ENCODE data around the gene CLN6. TPM values are rescaled to one million over a fixed set of nuclear protein-coding genes. Genes with fewer than 3 reads are reported as not detected.
"Not testable (repeated sequence)": the region's sequence is repeated elsewhere in the genome, so short reads cannot be mapped to it uniquely, and the experiment has no call there.

The CLN6 gene
- total RNA-seq, 1 donor from 2014 or later, result 13.2 TPM

GRCh38 chr15:68256675-68257450, 27.3 kb upstream of the CLN6 start:
- DNase-seq (ENCODE audit: low read depth, low spot score), result no peak

DNA sequence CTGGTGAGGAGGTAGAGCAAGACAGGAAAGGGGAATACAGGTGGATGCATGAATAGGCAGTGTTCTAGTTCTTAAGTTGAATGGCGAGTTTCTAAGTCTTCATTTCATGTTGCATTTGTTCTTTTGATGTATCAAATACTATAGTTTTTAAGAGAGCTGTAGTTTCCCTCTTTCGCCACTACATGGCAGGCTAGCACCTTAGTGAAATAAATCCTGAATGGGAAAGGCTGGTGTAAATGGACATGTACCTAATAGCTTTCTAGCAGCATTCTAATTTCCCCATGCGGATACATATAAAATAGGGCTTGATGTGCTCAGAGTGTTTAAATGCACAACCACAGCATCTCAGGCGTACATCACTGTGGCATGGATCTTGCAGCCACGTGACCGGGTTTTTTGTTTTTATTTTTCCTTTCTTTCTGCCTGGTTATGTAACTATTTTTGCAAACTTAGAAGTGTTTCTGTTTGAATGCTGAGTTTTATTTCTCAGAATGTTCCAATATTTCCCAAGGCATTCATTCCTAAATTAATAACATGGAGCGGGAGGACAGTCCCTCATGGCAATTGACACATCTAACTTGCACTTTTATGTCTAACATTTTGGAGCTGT, 23.5 kb upstream of the CLN6 start:
- no peak for DNase-seq (ENCODE audit: low read depth, low spot score)

DNA sequence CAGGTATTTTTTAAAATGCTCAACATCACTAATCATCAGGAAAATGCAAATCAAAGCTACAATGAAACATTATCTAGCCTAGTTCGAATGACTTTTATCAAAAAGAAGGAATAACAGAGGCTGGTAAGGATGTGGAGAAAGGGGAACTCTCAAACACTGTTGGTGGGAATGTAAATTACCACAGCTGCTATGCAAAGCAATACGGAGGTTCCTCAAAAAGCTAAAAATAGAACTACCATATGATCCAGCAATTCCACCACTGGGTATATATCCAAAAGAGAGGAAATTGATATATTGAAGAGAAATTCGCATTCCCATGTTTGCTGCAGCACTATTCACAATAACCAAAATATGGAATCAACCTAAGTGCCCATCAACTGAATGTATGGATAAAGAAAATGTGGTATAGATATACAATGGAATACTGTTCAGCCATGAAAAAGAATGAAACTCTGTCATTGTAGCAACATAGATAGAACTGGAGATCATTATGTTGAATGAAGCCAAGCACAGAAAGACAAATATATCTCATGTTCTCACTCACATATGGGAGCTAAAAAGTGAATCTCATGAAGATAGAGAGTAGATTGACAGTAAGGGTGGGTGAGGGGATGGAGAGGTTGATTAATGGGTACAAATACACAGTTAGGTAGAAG, 19.7 kb upstream of the CLN6 start:
- DNase-seq (ENCODE audit: low read depth, low spot score), result no peak

- DNase-seq (ENCODE audit: low read depth, low spot score), result no peak
These were observed 14.7 kb upstream of the CLN6 start for GRCh38 chr15:68244235-68244634.

- no peak for DNase-seq (ENCODE audit: low read depth, low spot score)
These were observed 11.8 kb upstream of the CLN6 start for GRCh38 chr15:68241088-68241935.

DNA sequence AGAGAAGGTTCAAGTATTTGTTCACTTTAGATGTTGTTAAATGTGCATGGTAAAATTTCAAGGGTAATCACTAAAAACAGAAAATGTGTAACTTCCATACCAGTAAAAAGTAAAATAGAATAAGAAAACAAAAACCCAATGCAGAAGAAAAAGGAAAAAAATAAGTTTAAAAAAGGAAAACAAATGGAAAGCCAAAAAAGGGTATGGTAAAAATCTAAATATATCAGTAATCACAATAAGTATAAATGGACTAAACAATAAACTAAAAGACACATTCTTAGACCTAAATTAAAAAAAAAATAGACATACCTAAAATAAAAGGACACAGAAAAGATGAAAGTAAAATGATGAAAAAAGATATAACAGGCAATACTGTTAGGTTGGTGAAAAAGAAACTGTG, 9.5 kb upstream of the CLN6 start:
- no peak for DNase-seq (ENCODE audit: low read depth, low spot score)

GRCh38 chr15:68235022-68235421, 5.5 kb upstream of the CLN6 start:
- DNase-seq (ENCODE audit: low read depth, low spot score), result no peak

- not testable (repeated sequence) for DNase-seq (ENCODE audit: low read depth, low spot score)
These were observed 5.0 kb upstream of the CLN6 start for GRCh38 chr15:68234520-68234919.

- no peak for DNase-seq (ENCODE audit: low read depth, low spot score)
These were observed 4.5 kb upstream of the CLN6 start for GRCh38 chr15:68234060-68234459.

- no peak for DNase-seq (ENCODE audit: low read depth, low spot score)
These were observed 3.4 kb upstream of the CLN6 start for GRCh38 chr15:68232937-68233336.

DNA sequence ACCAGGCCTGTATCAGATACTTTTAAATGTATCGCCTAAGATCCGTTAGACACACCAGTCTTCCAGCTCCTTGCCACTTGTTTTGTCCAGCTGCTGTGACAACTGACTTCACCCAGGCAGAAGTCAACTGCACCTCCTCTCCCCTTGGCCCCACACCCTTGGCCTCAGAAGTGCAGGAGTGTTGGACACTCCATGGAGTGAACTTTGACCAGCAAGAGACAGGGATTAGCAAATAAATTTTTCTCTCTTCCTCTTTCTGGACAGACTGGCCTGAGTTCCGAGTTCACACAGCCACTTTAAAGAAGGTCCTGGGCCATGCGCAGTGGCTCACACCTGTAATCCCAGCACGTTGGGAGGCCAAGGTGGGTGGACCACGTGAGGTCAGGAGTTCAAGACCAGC, 2.9 kb upstream of the CLN6 start:
- no peak for DNase-seq (ENCODE audit: low read depth, low spot score)

DNA sequence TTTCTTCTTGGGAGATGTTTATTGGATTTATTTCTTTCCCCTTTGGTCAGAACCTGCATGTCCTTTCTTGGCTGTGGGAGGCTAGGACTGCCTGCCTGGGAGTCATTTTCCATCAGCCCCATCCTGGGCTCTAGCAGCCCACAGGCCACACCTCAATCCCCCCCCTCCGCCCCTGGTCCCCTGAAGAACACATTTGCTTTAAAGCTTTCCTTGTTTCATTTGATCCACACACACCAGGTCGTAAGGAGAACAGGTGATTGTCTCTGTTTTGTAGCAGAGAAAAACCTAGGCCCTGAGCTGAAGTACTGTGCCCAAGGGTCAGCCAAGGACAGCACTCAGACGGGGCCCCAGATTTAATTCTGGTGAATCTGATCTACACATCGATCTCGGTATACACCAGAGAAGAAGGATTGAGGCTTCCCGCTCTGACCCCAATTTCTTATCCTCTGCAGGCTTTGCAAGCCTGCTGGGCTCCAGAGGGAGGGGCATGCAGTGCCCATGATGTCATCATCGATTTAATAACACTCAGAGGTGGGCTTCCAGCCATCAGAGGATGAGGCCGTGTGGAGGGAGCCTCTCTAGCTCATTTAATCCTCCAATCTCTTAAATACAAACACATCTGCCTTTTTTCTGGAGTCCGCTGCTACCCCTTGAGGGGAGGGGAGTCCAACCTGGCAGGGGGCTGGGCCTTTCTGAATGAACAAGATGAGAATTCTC, 1.7 kb upstream of the CLN6 start:
- no peak for DNase-seq (ENCODE audit: low read depth, low spot score)

GRCh38 chr15:68230157-68231100, 901 bp upstream of the CLN6 start:
- no peak for DNase-seq (ENCODE audit: low read depth, low spot score)

DNA sequence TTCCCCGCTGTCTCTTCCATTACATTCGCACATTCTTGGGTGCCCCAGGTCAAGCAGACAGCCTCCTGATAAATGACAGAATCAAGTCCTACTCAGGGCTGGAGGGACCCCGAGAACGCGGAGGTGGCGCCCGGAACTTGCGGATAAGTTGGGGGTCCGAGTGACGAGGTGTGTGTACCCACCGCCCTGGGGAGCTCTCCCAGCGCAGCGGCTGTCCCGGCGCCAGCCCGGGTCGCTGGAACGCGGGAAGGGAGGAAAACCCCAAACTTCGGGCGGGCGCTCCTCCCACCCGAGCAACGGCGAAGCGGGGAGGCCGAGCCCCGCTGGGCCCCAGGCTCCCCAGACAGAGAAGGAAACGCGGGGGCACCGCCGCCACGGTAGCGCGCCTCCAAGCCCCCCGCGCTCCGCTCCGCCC, 550 bp downstream of the CLN6 start:
- DNase-seq (ENCODE audit: low read depth, low spot score), result no peak

GRCh38 chr15:68228143-68228970, 1.2 kb downstream of the CLN6 start:
- no peak for DNase-seq (ENCODE audit: low read depth, low spot score)

- DNase-seq (ENCODE audit: low read depth, low spot score), result no peak
These were observed 1.8 kb downstream of the CLN6 start for GRCh38 chr15:68227643-68228142.

DNA sequence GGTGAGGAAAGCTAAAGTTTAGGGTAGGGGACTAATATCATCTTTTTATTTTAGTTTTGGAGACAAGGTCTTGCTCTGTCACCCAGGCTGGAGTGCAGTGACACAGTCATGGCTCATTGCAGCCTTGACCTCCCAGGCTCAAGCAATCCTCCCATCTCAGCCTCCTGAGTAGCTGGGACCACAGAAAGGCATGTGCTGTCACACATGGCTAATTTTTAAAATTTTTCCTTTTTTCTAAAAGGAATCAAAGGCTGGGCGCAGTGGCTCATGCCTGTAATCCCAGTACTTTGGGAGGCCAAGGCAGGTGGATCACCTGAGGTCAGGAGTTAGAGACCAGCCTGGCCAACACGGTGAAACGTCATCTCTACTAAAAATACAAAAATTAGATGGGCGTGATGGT, 4.1 kb downstream of the CLN6 start:
- DNase-seq (ENCODE audit: low read depth, low spot score), result not testable (repeated sequence)

DNA sequence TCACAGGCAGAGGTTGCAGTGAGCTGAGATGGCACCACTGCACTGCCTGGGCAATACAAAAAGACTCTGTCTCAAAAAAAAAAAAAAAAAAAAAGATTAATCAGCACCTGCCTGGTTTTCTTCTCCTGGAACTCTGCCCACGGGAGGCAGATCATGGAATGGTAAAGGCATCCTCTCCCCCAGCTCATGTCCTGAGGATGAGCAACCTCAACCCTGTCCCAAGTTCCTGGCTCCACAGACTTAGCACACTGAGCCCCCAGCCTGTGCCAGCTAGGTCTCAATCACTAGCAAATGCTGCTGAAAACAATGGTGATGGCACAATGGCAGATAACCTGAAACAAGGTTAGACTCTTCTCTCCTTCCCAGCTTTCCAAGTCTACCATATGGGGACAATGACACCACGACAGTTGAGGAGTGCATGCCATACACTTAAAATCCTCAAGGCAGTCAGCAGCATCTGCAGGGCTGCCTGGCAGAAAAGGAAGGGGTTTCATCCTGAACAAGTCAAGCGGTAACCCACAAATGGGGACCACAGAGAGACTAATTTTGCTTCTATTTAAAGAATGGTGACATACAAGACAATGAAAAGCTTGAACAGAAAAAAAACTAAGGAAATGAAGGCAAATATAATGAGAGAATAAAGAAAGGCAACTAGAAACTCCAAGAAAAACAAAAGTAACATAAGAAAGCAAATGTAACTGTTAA, 4.8 kb downstream of the CLN6 start:
- no peak for DNase-seq (ENCODE audit: low read depth, low spot score)

Measured in pulmonary artery endothelial cell (primary cell).